GM12878 (cell line): Measurements from ENCODE around the gene DENND10.

Experiments used
- CEBPB ChIP-seq, 2 experiments: fragments of 150-350 bp in 1 of 2; IDR thresholded peaks; 2 replicates each; pipeline ENCODE4 v1.6.1; 2012 to 2014; ENCODE audit warnings: low read depth in 2 of 2, low read length in 2 of 2, borderline replicate concordance in 1 of 2, inconsistent platforms in 1 of 2
- CHD4 ChIP-seq: fragments of 200-600 bp; sonication (generic); IDR thresholded peaks from 2 replicates; pipeline ENCODE4 v1.6.1; 2016; ENCODE audit warnings: mild to moderate bottlenecking
- CTCF ChIP-seq, 3 experiments: IDR thresholded peaks in 2 of 3; conservative IDR thresholded peaks in 1 of 3; 2 replicates each; pipeline ENCODE4 v1.5.1; 2011; ENCODE audit warnings: low read depth in 3 of 3, low read length in 3 of 3, mild to moderate bottlenecking in 3 of 3, control low read depth in 2 of 3, moderate library complexity in 2 of 3, inconsistent platforms in 1 of 3, mixed read lengths in 1 of 3; ENCODE audit not compliant: control insufficient read depth in 2 of 3, insufficient read depth in 1 of 3; ENCODE audit errors: extremely low read depth in 1 of 3
- E2F4 ChIP-seq: IDR thresholded peaks from 2 replicates; pipeline ENCODE4 v1.6.1; 2012; ENCODE audit warnings: low read depth, low read length, improper control_type of control experiment
- POLR2AphosphoS5 ChIP-seq: IDR thresholded peaks from 2 replicates; pipeline ENCODE4 v1.6.1; 2011; ENCODE audit warnings: mild to moderate bottlenecking, low read length, inconsistent platforms
- SIN3A ChIP-seq: IDR thresholded peaks from 2 replicates; pipeline ENCODE4 v1.6.1; 2012; ENCODE audit warnings: low read depth, low read length, improper control_type of control experiment
- SP1 ChIP-seq: IDR thresholded peaks from one replicate; pipeline ENCODE4 v1.6.1; 2011; ENCODE audit warnings: low read depth, low read length
- YY1 ChIP-seq: IDR thresholded peaks from 2 replicates; pipeline ENCODE4 v1.6.1; 2011; ENCODE audit warnings: low read depth, mild to moderate bottlenecking, low read length
- TF ChIP-seq, protein P1 (sequence below): IDR thresholded peaks from 2 replicates; pipeline ENCODE4 v1.6.1; 2011; ENCODE audit warnings: mild to moderate bottlenecking, low read depth, low read length, moderate library complexity; ENCODE audit not compliant: insufficient replicate concordance

DNA sequence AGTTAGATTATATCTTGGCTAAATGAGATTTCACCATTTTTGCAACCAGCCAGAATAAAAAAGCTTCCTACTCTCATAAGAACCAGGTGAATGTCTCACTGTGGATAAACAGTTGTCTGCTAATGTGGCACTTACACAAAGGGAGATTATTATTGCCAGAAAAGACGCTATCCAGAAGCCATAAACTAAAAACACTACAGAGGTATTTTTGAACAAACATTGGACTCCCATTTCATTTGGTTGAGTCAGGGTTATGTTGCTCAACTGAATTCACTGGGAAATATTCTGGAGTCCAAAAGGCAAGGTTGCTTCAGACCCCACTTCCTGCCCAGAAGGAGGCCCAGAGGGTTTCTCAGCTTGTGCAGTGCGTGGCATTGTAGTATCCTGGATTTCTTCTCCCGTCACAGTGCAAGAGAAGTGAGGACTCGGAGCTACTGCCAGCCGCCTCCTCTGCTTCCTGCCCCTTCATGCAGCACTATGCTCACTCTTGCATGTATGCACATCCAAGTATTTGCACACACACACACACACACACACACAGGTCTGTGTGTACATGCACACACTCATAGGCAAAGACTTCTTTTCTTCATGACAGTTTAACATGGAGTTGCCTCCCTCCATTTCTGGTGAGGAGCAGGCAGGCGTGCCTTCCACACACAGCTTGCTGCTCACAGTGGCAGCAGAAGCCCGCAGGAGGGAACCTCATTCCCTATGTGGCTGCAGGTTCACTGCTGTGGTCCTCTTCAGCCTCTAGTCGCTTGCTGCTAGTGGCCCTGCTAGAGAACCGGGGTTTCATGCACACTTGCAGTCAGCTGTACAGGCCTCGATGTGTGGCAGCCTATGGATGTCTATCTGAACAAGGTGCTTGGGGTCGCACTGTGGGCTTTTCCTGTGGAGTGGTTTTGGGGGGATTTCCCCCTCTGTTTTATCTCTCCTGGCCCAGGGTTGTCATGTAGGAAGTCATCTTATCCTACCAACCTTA lies 10.1 kb downstream of the DENND10 start:
- TF ChIP-seq CTCF (IDR thresholded peaks at IDR 0.05 in 2 of 3, conservative IDR thresholded peaks at IDR 0.05 in 1 of 3; ENCODE audit: control insufficient read depth in 2 of 3, extremely low read depth in 1 of 3, insufficient read depth in 1 of 3, low read depth in 3 of 3, low read length in 3 of 3) (no peak), SP1 (no peak), CEBPB (IDR thresholded peaks at IDR 0.05; ENCODE audit: borderline replicate concordance in 1 of 2, low read depth in 2 of 2, low read length in 2 of 2) (no peak), POLR2AphosphoS5 (no peak), YY1 (no peak), SIN3A (no peak), CHD4 (no peak), E2F4 (no peak)
- TF ChIP-seq, protein P1, sequence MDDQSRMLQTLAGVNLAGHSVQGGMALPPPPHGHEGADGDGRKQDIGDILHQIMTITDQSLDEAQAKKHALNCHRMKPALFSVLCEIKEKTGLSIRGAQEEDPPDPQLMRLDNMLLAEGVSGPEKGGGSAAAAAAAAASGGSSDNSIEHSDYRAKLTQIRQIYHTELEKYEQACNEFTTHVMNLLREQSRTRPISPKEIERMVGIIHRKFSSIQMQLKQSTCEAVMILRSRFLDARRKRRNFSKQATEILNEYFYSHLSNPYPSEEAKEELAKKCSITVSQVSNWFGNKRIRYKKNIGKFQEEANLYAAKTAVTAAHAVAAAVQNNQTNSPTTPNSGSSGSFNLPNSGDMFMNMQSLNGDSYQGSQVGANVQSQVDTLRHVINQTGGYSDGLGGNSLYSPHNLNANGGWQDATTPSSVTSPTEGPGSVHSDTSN = no peak
